GM12801 (cell line): ENCODE data around the gene WDR75.

Source experiments
- TF ChIP-seq, protein P1 (sequence below): IDR thresholded peaks from one replicate; pipeline ENCODE4 v1.5.1; 2011; ENCODE audit warnings: control low read depth; ENCODE audit not compliant: insufficient read length; ENCODE audit errors: extremely low read depth

WDR75 gene

DNA sequence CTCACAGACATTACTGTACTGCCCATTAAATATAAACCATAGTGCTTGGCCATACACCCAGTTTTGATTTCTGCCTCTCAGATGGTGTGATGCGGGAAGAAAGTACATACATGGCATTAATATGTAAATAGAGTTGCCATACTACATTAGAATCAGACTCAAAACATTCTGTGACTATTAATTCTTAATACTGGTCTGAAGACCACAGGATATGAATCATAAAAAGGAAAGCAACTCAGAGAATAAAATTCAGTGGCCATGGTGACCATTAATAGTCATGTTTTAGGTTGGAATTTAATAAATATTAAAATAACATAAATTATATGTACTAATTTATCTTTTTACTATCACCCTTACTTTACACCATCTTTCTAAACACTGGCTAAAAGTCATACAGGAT, 33.0 kb upstream of the WDR75 start:
- TF ChIP-seq, protein P1, sequence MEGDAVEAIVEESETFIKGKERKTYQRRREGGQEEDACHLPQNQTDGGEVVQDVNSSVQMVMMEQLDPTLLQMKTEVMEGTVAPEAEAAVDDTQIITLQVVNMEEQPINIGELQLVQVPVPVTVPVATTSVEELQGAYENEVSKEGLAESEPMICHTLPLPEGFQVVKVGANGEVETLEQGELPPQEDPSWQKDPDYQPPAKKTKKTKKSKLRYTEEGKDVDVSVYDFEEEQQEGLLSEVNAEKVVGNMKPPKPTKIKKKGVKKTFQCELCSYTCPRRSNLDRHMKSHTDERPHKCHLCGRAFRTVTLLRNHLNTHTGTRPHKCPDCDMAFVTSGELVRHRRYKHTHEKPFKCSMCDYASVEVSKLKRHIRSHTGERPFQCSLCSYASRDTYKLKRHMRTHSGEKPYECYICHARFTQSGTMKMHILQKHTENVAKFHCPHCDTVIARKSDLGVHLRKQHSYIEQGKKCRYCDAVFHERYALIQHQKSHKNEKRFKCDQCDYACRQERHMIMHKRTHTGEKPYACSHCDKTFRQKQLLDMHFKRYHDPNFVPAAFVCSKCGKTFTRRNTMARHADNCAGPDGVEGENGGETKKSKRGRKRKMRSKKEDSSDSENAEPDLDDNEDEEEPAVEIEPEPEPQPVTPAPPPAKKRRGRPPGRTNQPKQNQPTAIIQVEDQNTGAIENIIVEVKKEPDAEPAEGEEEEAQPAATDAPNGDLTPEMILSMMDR, result no peak

DNA sequence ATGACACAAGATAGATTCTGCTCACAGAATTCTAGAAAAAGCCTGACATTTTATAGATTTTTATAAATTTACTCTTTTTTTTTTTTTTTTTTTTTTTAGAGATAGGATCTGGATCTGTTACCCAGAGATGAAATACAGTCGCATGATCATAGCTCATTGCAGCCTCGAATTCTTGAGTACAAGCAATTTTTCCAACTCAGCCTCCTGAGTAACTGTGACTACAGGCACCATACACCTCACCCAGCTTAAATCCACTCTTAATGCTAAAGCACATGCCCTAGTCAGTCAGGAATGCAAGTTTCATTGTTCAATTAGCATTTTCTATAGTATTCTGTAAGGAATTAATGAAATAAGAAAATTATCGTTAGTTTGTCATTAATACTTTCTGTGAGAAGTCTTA, 32.1 kb upstream of the WDR75 start:
- TF ChIP-seq, protein P1, result no peak

DNA sequence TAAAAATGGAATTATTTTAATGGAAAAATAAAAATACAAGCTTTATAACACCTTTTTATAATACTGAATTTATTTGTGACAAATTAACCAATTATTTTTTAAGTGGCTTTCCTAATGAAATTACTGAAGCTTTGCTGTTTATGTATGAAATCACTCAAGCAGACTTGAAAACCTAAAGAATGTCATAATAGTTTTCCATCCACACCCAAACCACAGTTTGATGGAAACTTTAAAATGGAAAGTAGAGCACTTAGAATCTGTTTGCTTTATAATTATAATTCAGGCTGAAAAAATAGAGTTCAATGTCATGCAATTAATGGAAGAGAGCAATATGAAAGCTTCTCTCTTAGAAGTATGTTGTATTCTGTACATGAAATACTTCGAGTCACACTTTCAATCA, 31.6 kb upstream of the WDR75 start:
- TF ChIP-seq, protein P1, result no peak

DNA sequence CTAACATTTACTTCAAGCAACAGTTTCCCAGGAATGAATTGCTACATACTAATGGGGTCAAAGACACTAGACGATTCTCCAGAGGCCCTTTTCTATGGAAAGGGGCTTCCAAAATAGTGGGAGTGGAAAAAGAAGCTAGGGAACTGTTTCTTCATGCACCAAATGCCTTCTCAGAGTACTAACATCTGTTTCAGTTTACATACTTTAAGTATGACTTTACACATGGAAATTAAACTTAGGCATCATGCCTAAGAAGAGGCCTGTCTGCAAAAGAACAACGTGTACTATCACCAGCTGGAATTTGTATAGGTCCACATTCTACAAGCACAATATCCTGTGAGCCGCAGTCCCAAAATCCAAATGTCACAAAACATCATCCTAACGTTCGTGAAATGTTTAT, 29.4 kb upstream of the WDR75 start:
- TF ChIP-seq, protein P1, result no peak

DNA sequence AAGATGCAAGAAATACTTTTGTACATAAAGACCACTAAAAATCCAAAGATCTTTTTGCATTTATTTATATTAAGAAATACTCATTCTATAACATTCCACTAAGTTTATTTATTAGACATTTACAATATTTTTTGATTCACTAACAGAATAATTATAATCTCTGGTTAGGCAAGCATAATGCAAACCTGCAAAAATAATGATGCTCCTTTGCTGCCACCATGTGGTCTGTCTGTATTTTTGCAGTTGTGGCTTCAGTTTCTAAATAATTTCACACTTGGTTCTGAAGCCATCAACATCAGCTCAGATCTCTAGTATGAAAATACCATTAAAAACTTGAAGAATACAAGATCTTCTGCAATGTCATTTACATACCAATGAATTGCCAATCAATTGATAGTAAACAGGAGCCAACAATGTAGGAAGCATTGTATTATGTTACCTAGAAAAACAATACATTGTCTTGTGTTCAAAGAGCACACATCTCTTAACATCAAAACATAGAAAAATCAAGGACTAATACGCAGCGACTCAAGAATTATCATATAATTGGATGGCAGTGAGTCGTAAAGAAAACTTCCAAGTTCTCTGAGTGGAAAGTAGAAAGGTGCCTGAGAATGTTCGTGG, 28.8 kb upstream of the WDR75 start:
- TF ChIP-seq, protein P1, result no peak

DNA sequence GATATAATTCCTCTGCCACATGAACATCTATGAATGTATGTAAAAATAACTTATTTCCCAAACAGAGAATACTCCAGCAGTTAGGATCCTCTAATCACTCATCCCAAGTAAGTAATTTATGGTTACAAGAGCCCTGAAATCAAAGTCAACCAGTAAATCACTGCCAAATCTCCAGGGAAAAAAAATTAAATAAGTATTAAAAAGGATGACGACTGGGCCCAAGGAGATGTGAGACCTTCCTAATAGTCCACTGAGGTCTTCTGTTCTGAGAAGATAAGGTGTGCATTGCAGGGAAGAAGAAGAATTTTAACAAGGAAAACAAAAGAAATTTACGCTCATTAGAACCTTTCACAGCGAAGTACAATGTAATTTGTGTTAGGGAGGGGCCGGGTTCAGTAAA, 28.0 kb upstream of the WDR75 start:
- TF ChIP-seq, protein P1, result no peak

DNA sequence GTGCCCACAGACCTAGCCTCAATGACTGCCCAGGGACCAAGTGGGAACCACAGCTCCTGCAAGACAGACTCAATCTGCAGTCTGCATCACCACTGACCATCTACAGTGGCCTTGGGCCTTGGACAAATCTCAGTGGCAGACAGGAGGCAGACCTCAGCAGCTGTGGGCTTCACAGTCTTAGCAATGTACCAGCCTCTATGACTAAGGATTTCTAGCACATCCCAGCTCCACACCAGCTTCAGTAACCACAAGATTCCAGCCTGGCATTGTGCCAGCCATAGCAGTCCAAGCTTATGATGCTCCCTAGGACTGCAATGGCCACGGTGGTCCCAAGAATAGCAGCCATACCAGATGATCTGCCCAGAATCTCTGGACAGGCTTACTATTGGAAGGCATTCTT, 19.6 kb upstream of the WDR75 start:
- TF ChIP-seq, protein P1, result no peak
